H1 (cell line): Measurements from ENCODE around the gene GLRX.

Experiments used
- CTCF ChIP-seq, 3 experiments: IDR thresholded peaks; 1 replicate in 2 of 3; 2 replicates in 1 of 3; pipeline versions ENCODE4 v1.5.1 to v1.6.1; 2011; ENCODE audit warnings: low read length in 3 of 3, mild to moderate bottlenecking in 3 of 3, inconsistent platforms in 2 of 3, low read depth in 1 of 3, moderate library complexity in 1 of 3; ENCODE audit not compliant: insufficient read depth in 1 of 3; ENCODE audit errors: control extremely low read depth in 1 of 3
- EZH2 ChIP-seq: fragments of 200-600 bp; sonication (generic); IDR thresholded peaks from 2 replicates; pipeline ENCODE4 v1.7.1; 2012; ENCODE audit warnings: low read depth, mild to moderate bottlenecking, moderate library complexity, low read length, inconsistent platforms; ENCODE audit not compliant: severe bottlenecking
- POLR2AphosphoS5 ChIP-seq: IDR thresholded peaks from 2 replicates; pipeline ENCODE4 v1.6.1; 2011; ENCODE audit warnings: low read depth, low read length

- TF ChIP-seq EZH2: no peak
- no peak for TF ChIP-seq CTCF (IDR thresholded peaks at IDR 0.05; ENCODE audit: control extremely low read depth in 1 of 3, insufficient read depth in 1 of 3, low read depth in 1 of 3, low read length in 3 of 3)
- TF ChIP-seq POLR2AphosphoS5: no peak
Observed at GRCh38 chr5:95782181-95782580, 40.3 kb downstream of the GLRX start.
